Cardiac fibroblast (primary cell): ENCODE results near the gene DIS3L2.
A peak's percentile ranks its signal among the peaks of the same experiment; 100 is the strongest.

Experiments
- DNase-seq, 2 donors: peaks; one replicate each; pipeline versions ENCODE4 v3.0.0 to v3.0.0-alpha.2; 2010; ENCODE audit warnings: low read depth in 2 of 2
- H3K4me3 ChIP-seq, 2 donors: replicated peaks in 1 of 2; 1 replicate in 1 of 2; 2 replicates in 1 of 2; pipeline ENCODE4 v1.5.1; 2011; ENCODE audit warnings: low read depth in 2 of 2, low read length in 2 of 2, mild to moderate bottlenecking in 2 of 2, moderate library complexity in 1 of 2
- TF ChIP-seq, protein P1 (sequence below): IDR thresholded peaks from one replicate; pipeline ENCODE4 v1.5.1; 2011; ENCODE audit warnings: low read depth, mild to moderate bottlenecking, low read length, inconsistent platforms

The DIS3L2 gene

DNA sequence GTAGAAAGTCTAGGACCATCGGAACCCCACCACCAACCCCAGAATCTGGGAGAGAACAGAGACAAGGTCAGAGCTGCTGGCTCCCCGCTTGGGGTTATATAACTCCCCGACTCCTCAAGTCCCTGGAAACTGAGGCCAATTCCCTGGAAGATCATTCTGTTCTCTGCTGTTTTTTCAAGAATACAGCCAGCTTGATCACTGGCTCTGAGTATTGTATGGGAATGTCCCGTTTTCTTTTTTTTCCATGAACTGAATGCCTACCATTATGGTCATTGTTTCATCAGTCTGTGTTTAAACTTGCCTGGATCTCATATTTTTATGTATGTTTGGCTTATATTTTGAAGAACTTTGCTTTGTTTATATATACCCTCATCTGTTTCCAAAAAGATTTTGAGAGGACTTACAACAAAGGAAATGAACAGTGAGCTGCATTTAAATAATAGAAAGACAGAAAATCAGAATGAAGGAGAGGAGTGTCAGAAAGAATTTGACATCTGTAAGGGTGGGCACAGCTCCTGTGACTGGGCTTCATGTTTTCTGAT is 327.0 kb downstream of the DIS3L2 start:
- no peak for DNase-seq
- H3K4me3 ChIP-seq = no peak overlapping the region
- TF ChIP-seq, protein P1, sequence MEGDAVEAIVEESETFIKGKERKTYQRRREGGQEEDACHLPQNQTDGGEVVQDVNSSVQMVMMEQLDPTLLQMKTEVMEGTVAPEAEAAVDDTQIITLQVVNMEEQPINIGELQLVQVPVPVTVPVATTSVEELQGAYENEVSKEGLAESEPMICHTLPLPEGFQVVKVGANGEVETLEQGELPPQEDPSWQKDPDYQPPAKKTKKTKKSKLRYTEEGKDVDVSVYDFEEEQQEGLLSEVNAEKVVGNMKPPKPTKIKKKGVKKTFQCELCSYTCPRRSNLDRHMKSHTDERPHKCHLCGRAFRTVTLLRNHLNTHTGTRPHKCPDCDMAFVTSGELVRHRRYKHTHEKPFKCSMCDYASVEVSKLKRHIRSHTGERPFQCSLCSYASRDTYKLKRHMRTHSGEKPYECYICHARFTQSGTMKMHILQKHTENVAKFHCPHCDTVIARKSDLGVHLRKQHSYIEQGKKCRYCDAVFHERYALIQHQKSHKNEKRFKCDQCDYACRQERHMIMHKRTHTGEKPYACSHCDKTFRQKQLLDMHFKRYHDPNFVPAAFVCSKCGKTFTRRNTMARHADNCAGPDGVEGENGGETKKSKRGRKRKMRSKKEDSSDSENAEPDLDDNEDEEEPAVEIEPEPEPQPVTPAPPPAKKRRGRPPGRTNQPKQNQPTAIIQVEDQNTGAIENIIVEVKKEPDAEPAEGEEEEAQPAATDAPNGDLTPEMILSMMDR = no peak

DNA sequence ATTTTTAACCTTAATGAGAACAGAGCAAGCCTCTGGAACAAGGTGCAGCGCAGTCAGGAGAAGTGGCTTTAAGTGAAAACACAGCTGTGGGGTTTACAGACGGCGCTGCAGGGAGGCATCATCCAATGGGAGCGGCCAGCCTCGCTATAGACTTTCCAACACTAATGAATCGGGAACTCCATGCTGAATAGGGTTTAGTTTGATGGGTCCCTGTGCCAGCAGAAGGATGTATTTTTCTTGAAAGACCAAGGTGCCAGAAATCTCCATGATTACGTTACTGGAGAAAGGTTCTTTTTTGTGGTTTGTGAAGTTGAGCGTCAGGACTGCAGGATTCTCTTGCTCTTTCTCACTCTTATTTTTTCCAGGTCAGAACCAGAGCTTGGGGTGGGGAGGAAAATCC is 329.2 kb downstream of the DIS3L2 start:
- H3K4me3 ChIP-seq = no peak overlapping the region
- TF ChIP-seq, protein P1 = no peak
- no peak for DNase-seq

- no peak for DNase-seq
- H3K4me3 ChIP-seq = no peak overlapping the region
- TF ChIP-seq, protein P1 = no peak
Measured at GRCh38 chr2:232291343-232291742, 329.8 kb downstream of the DIS3L2 start.

- no peak overlapping the region for H3K4me3 ChIP-seq
- TF ChIP-seq, protein P1 = peak; percentile 87
- peak; percentile 64 to 76 for DNase-seq
Measured at GRCh38 chr2:232292395-232293154, 331.1 kb downstream of the DIS3L2 start.

- H3K4me3 ChIP-seq = no peak overlapping the region
- DNase-seq = no peak
- TF ChIP-seq, protein P1 = no peak
Measured at GRCh38 chr2:232293191-232293590, 331.7 kb downstream of the DIS3L2 start.

GRCh38 chr2:232295971-232296370 is 334.5 kb downstream of the DIS3L2 start:
- DNase-seq = no peak
- TF ChIP-seq, protein P1 = no peak
- no peak overlapping the region for H3K4me3 ChIP-seq
